ENCODE data around the gene MPL.

GRCh38 chr1:43340559-43340958 is 2.9 kb downstream of the MPL start:
- no peak for TF ChIP-seq POLR2AphosphoS5 (IDR thresholded peaks at IDR 0.05; ENCODE audit: low read depth)
- TF ChIP-seq, protein P1, sequence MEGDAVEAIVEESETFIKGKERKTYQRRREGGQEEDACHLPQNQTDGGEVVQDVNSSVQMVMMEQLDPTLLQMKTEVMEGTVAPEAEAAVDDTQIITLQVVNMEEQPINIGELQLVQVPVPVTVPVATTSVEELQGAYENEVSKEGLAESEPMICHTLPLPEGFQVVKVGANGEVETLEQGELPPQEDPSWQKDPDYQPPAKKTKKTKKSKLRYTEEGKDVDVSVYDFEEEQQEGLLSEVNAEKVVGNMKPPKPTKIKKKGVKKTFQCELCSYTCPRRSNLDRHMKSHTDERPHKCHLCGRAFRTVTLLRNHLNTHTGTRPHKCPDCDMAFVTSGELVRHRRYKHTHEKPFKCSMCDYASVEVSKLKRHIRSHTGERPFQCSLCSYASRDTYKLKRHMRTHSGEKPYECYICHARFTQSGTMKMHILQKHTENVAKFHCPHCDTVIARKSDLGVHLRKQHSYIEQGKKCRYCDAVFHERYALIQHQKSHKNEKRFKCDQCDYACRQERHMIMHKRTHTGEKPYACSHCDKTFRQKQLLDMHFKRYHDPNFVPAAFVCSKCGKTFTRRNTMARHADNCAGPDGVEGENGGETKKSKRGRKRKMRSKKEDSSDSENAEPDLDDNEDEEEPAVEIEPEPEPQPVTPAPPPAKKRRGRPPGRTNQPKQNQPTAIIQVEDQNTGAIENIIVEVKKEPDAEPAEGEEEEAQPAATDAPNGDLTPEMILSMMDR (IDR thresholded peaks at IDR 0.05; ENCODE audit: insufficient read depth, low read length) = no peak
- TF ChIP-seq, protein P2, sequence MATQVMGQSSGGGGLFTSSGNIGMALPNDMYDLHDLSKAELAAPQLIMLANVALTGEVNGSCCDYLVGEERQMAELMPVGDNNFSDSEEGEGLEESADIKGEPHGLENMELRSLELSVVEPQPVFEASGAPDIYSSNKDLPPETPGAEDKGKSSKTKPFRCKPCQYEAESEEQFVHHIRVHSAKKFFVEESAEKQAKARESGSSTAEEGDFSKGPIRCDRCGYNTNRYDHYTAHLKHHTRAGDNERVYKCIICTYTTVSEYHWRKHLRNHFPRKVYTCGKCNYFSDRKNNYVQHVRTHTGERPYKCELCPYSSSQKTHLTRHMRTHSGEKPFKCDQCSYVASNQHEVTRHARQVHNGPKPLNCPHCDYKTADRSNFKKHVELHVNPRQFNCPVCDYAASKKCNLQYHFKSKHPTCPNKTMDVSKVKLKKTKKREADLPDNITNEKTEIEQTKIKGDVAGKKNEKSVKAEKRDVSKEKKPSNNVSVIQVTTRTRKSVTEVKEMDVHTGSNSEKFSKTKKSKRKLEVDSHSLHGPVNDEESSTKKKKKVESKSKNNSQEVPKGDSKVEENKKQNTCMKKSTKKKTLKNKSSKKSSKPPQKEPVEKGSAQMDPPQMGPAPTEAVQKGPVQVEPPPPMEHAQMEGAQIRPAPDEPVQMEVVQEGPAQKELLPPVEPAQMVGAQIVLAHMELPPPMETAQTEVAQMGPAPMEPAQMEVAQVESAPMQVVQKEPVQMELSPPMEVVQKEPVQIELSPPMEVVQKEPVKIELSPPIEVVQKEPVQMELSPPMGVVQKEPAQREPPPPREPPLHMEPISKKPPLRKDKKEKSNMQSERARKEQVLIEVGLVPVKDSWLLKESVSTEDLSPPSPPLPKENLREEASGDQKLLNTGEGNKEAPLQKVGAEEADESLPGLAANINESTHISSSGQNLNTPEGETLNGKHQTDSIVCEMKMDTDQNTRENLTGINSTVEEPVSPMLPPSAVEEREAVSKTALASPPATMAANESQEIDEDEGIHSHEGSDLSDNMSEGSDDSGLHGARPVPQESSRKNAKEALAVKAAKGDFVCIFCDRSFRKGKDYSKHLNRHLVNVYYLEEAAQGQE (IDR thresholded peaks at IDR 0.05; ENCODE audit: insufficient replicate concordance, low read depth) = no peak

Data from HL-60 (cell line).